SK-N-SH (cell line): ENCODE data around the gene MAD1L1. TPM values are rescaled to one million over a fixed set of nuclear protein-coding genes. Genes with fewer than 3 reads are reported as not detected.

ENCODE experiments used
- CTCF ChIA-PET: fragments of 300-600, 350-600 bp; formaldehyde crosslinking; extraction: SDS; loops from one replicate; lab custom pipeline; 2021; lab: Yijun Ruan, JAX
- POLR2A ChIA-PET: fragments of 350-600 bp; sonication (Branson Sonifier 250); formaldehyde crosslinking; extraction: SDS; loops from one replicate; lab custom pipeline; 2020; ENCODE audit warnings: antibody characterized with exemption, inconsistent platforms; lab: Yijun Ruan, JAX
- DNase-seq: peaks from one replicate; pipeline ENCODE4 v3.0.0; 2012
- H2AFZ ChIP-seq: fragments of 200-600 bp; sonication (generic); 2 replicates; pipeline ENCODE4 v1.8.1; 2016; ENCODE audit warnings: antibody characterized with exemption, mild to moderate bottlenecking, low read depth
- H3F3A ChIP-seq: fragments of 200-600 bp; sonication (generic); replicated peaks from 2 replicates; pipeline ENCODE3; 2016; ENCODE audit warnings: antibody characterized with exemption, mild to moderate bottlenecking; ENCODE audit not compliant: insufficient read depth
- H3K27ac ChIP-seq, 2 experiments: fragments of 200-500 bp in 1 of 2; fragments of 200-600 bp in 1 of 2; sonication (Bioruptor generic) in 1 of 2; sonication (generic), shearing (Covaris generic) in 1 of 2; 2 replicates each; pipeline versions ENCODE4 v1.5.1 to v1.6.1; 2014 to 2016; ENCODE audit warnings: low read depth in 2 of 2, inconsistent platforms in 1 of 2, low read length in 1 of 2, mild to moderate bottlenecking in 1 of 2, mixed read lengths in 1 of 2
- H3K27me3 ChIP-seq: fragments of 200-600 bp; sonication (generic), shearing (Covaris generic); 2 replicates; pipeline ENCODE4 v1.6.1; 2016; ENCODE audit warnings: mixed run types; ENCODE audit not compliant: insufficient read depth
- H3K36me3 ChIP-seq, 2 experiments: fragments of 200-500 bp in 1 of 2; fragments of 200-600 bp in 1 of 2; sonication (Bioruptor generic) in 1 of 2; sonication (generic) in 1 of 2; replicated peaks in 1 of 2; 2 replicates each; pipeline versions ENCODE3 to v1.5.1; 2014 to 2016; ENCODE audit warnings: low read length in 1 of 2, mild to moderate bottlenecking in 1 of 2; ENCODE audit not compliant: insufficient read depth in 2 of 2, control insufficient read depth in 1 of 2
- H3K4me1 ChIP-seq, 2 experiments: fragments of 200-500 bp in 1 of 2; fragments of 200-600 bp in 1 of 2; sonication (Bioruptor generic) in 1 of 2; sonication (generic), shearing (Covaris generic) in 1 of 2; 2 replicates each; pipeline versions ENCODE4 v1.5.1 to v1.6.1; 2014 to 2016; ENCODE audit warnings: low read depth in 1 of 2, low read length in 1 of 2, mixed run types in 1 of 2; ENCODE audit not compliant: insufficient read depth in 2 of 2, control insufficient read depth in 1 of 2
- H3K4me2 ChIP-seq: fragments of 200-600 bp; sonication (generic), shearing (Covaris generic); 2 replicates; pipeline ENCODE4 v1.6.1; 2017; ENCODE audit warnings: mixed run types
- H3K4me3 ChIP-seq, 2 experiments: fragments of 200-500 bp in 1 of 2; fragments of 200-600 bp in 1 of 2; sonication (Bioruptor generic) in 1 of 2; sonication (generic), shearing (Covaris generic) in 1 of 2; 2 replicates each; pipeline versions ENCODE4 v1.5.1 to v1.8.1; 2014 to 2016; ENCODE audit warnings: low read depth in 2 of 2, inconsistent platforms in 1 of 2, low read length in 1 of 2, mild to moderate bottlenecking in 1 of 2, mixed read lengths in 1 of 2, moderate library complexity in 1 of 2
- H3K79me2 ChIP-seq: fragments of 200-600 bp; sonication (generic); 2 replicates; pipeline ENCODE4 v1.8.1; 2017; ENCODE audit warnings: mild to moderate bottlenecking; ENCODE audit not compliant: insufficient read depth
- H3K9ac ChIP-seq: fragments of 200-600 bp; sonication (generic); 2 replicates; pipeline ENCODE4 v1.6.1; 2017; ENCODE audit warnings: mixed run types
- H3K9me2 ChIP-seq: fragments of 200-600 bp; sonication (generic); 2 replicates; pipeline ENCODE4 v1.6.1; 2017; ENCODE audit warnings: mixed run types
- H3K9me3 ChIP-seq: fragments of 200-600 bp; sonication (generic); 2 replicates; pipeline ENCODE4 v1.6.1; 2017; ENCODE audit warnings: mixed run types, mild to moderate bottlenecking, moderate library complexity
- H4K20me1 ChIP-seq: fragments of 200-600 bp; sonication (generic); 2 replicates; pipeline ENCODE4 v1.6.1; 2017; ENCODE audit warnings: mild to moderate bottlenecking, mixed run types; ENCODE audit not compliant: insufficient read depth
- ELF1 ChIP-seq: IDR thresholded peaks from 2 replicates; pipeline ENCODE4 v1.4.0; 2012
- FOXJ3 ChIP-seq: sonication (generic); formaldehyde crosslinking; IDR thresholded peaks from 2 replicates; pipeline ENCODE4 v1.5.1; 2020; ENCODE audit warnings: mild to moderate bottlenecking, missing genetic modification reagents
- FOXM1 ChIP-seq: IDR thresholded peaks from 2 replicates; pipeline ENCODE4 v1.4.0; 2012; ENCODE audit warnings: low read depth, mild to moderate bottlenecking
- GABPA ChIP-seq: IDR thresholded peaks from 2 replicates; pipeline ENCODE4 v1.4.0; 2012; ENCODE audit warnings: low read depth, mild to moderate bottlenecking
- GATA2 ChIP-seq: sonication (generic); formaldehyde crosslinking; IDR thresholded peaks from 2 replicates; pipeline ENCODE4 v1.5.0; 2020; ENCODE audit warnings: mild to moderate bottlenecking, missing genetic modification reagents
- JUND ChIP-seq: IDR thresholded peaks from 2 replicates; pipeline ENCODE4 v1.4.0; 2012
- MEF2A ChIP-seq: IDR thresholded peaks from 2 replicates; pipeline ENCODE4 v1.4.0; 2012; ENCODE audit warnings: low read depth, borderline replicate concordance
- NFIC ChIP-seq: IDR thresholded peaks from 2 replicates; pipeline ENCODE4 v1.4.0; 2012; ENCODE audit warnings: borderline replicate concordance
- RXRA ChIP-seq: IDR thresholded peaks from 2 replicates; pipeline ENCODE4 v1.4.0; 2012; ENCODE audit warnings: low read depth, mild to moderate bottlenecking, borderline replicate concordance
- SMC3 ChIP-seq: IDR thresholded peaks from 2 replicates; pipeline ENCODE4 v1.6.1; 2012; ENCODE audit warnings: low read depth, low read length, improper control_type of control experiment
- TAF1 ChIP-seq: IDR thresholded peaks from 2 replicates; pipeline ENCODE4 v1.6.1; 2012; ENCODE audit warnings: low read depth, mild to moderate bottlenecking, low read length, moderate library complexity, borderline replicate concordance
- TCF12 ChIP-seq: IDR thresholded peaks from 2 replicates; pipeline ENCODE4 v1.4.0; 2012
- ZBTB33 ChIP-seq: IDR thresholded peaks from 2 replicates; pipeline ENCODE4 v1.4.0; 2012; ENCODE audit warnings: low read depth, borderline replicate concordance
- WGBS: methylation state at CpG from one replicate; pipeline ENCODE4 v1.1.6; 2017; ENCODE audit warnings: low lambda C conversion rate; 5-methylcytosine and 5-hydroxymethylcytosine counted together
- polyA plus RNA-seq, 3 experiments: library from polyadenylated mRNA; depleted of rRNA; stranded (reverse); fragments of >200 nt; gene quantifications; 2 replicates each; pipeline ENCODE4 v1.2.3, GENCODE V29; 2012
- TF ChIP-seq, protein P1 (sequence below): IDR thresholded peaks from 2 replicates; pipeline ENCODE4; 2012
- TF ChIP-seq, protein P2 (sequence below): fragments of 150-350 bp; IDR thresholded peaks from 2 replicates; pipeline ENCODE4 v1.6.1; 2016; ENCODE audit warnings: mild to moderate bottlenecking, low read depth, low read length

The MAD1L1 gene
- polyA plus RNA-seq, 1 of the 3 experiments (the other 2 are of a cell fraction) = 46.2 TPM

- no peaks in the 10 kb centered on the region for H3K9me2 ChIP-seq
- no peak overlapping the region for H3K27ac ChIP-seq
- no peak overlapping the region for H3K9ac ChIP-seq
- 94% methylated on average over 5 of the region's 6 CpGs for WGBS
- H3K4me1 ChIP-seq = no peaks in the 10 kb centered on the region; a peak in 1 of 4 replicates
- H2AFZ ChIP-seq = no peak overlapping the region
- H3K36me3 ChIP-seq = peaks cover 0 to 7% of the 10 kb centered on the region in 2 experiments
- no peaks in the 10 kb centered on the region for H3K9me3 ChIP-seq
- DNase-seq = peak; percentile 27
- TF ChIP-seq ELF1 (no peak), TAF1 (no peak), MEF2A (no peak), FOXJ3 (no peak), RXRA (no peak), GABPA (no peak), SMC3 (no peak), ZBTB33 (no peak)
- TF ChIP-seq, protein P1, sequence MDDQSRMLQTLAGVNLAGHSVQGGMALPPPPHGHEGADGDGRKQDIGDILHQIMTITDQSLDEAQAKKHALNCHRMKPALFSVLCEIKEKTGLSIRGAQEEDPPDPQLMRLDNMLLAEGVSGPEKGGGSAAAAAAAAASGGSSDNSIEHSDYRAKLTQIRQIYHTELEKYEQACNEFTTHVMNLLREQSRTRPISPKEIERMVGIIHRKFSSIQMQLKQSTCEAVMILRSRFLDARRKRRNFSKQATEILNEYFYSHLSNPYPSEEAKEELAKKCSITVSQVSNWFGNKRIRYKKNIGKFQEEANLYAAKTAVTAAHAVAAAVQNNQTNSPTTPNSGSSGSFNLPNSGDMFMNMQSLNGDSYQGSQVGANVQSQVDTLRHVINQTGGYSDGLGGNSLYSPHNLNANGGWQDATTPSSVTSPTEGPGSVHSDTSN = no peak
- TF ChIP-seq, protein P2, sequence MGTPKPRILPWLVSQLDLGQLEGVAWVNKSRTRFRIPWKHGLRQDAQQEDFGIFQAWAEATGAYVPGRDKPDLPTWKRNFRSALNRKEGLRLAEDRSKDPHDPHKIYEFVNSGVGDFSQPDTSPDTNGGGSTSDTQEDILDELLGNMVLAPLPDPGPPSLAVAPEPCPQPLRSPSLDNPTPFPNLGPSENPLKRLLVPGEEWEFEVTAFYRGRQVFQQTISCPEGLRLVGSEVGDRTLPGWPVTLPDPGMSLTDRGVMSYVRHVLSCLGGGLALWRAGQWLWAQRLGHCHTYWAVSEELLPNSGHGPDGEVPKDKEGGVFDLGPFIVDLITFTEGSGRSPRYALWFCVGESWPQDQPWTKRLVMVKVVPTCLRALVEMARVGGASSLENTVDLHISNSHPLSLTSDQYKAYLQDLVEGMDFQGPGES = no peak
- TF ChIP-seq, all 33 proteins: peak for 0
- ChIA-PET POLR2A (interaction anchor here (0.7 kb wide), 1 partner anchor 9 kb away, joined by 3 read pairs; no protein-coding TSS in a partner anchor), CTCF (interaction anchor here (1.1 to 1.9 kb wide), 5 partner anchors 10 to 169 kb away, joined by 3 to 7 read pairs (median 3); no protein-coding TSS in a partner anchor)
- Histone ChIP-seq H3K4me2 (no peak overlapping the region), H3K79me2 (no peaks in the 10 kb centered on the region), H3F3A (no peaks in the 10 kb centered on the region), H3K4me3 (no peak overlapping the region), H4K20me1 (no peaks in the 10 kb centered on the region), H3K27me3 (no peaks in the 10 kb centered on the region)
Observed at GRCh38 chr7:2040893-2041270, 191.9 kb downstream of the MAD1L1 start.

GRCh38 chr7:2040201-2040892, 192.4 kb downstream of the MAD1L1 start:
- TF ChIP-seq JUND = no peak
- no peak for TF ChIP-seq GATA2 (CRISPR knock-in tag)
- TF ChIP-seq FOXM1 = no peak
- TF ChIP-seq GABPA = no peak
- no peak for TF ChIP-seq NFIC
- no peak for TF ChIP-seq TCF12
- CTCF ChIA-PET = interaction anchor here (1.1 to 1.9 kb wide), 5 partner anchors 9 to 373 kb away, joined by 3 to 7 read pairs (median 3); no protein-coding TSS in a partner anchor

More at GRCh38 chr7:2040201-2040892, 192.4 kb downstream of the MAD1L1 start:
- Histone ChIP-seq H3K27me3 (no peaks in the 10 kb centered on the region), H3K4me1 (no peaks in the 10 kb centered on the region; a peak in 1 of 4 replicates), H3K27ac (no peak overlapping the region), H3K79me2 (no peaks in the 10 kb centered on the region), H3K9me2 (no peaks in the 10 kb centered on the region), H3K9ac (no peak overlapping the region), H3F3A (no peaks in the 10 kb centered on the region), H4K20me1 (no peaks in the 10 kb centered on the region), H2AFZ (no peak overlapping the region), H3K9me3 (no peaks in the 10 kb centered on the region), H3K4me3 (no peak overlapping the region), H3K36me3 (peaks cover 0 to 7% of the 10 kb centered on the region in 2 experiments), H3K4me2 (no peak overlapping the region)
- DNase-seq = peak; percentile 23
- POLR2A ChIA-PET = interaction anchor here (0.8 kb wide), 1 partner anchor 8 kb away, joined by 3 read pairs; no protein-coding TSS in a partner anchor
- WGBS = 97% methylated on average over 22 of the region's 22 CpGs
